ENCODE data around the gene NEU2.

- no peak for TF ChIP-seq EZH2 (IDR thresholded peaks at IDR 0.05; ENCODE audit: borderline replicate concordance)
- TF ChIP-seq CTCF (IDR thresholded peaks at IDR 0.05; ENCODE audit: poor library complexity), result no peak
- no peak for TF ChIP-seq EZH2phosphoT487 (IDR thresholded peaks at IDR 0.05; ENCODE audit: low read depth, severe bottlenecking, unreplicated experiment)
These were observed 46.3 kb upstream of the NEU2 start for GRCh38 chr2:232986155-232986554.

All from hepatocyte (in vitro differentiated cells).